ENCODE results near the gene ITGB5.

Gene ITGB5

GRCh38 chr3:124895756-124896155 lies 8.6 kb upstream of the ITGB5 start:
- no peak for DNase-seq

DNA sequence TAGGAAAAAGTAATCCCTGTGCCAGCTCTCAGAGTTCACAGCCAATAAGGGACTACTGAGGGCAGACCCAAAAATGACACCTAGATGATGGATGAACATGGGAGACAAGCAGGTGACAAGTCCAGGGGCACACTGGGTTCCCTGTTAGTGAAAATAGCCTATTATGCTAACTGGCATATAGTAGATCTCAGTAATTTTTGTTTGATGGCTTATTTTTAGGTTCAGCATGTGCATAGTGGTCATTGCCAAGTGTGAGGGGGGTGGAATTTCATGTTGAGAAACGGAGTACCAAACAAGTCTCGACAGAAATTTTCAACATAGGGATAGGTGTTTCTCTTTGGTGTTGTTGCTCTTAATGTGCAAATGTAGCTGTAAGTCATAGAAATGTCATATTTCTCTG lies 6.4 kb upstream of the ITGB5 start:
- no peak for DNase-seq

DNA sequence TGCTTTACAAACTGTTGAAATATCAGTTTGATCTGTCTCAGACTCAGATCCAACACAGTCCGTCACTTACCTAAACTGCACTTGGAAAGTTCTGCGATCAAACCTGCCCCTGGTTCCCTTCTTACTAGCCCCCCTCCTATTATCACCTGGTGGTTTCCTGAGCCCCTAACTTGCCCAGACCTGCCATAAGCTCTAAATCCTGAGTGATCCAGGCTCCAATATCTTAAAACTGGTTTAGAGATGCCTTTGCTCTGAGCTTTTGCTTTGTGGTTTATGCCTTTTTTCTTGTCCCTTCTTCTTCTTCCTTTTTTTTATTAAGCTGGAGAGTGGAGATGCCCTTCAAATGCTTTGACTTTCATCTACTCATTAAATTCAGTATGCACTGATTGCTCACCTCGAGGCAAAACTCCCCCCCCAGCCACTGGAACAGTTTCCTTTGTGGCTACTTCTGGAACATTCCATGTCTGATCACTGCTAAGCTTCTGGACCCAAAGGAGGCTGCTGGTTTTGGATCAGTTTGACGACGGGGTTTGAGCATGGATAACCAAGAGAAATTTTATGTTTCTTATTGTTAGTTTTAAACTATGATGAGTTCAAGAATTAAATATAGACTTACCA lies 3.5 kb upstream of the ITGB5 start:
- no peak for DNase-seq

- no peak for DNase-seq
Measured at GRCh38 chr3:124888482-124889441, 1.6 kb upstream of the ITGB5 start.

GRCh38 chr3:124887932-124888298 lies 750 bp upstream of the ITGB5 start:
- no peak for DNase-seq

DNA sequence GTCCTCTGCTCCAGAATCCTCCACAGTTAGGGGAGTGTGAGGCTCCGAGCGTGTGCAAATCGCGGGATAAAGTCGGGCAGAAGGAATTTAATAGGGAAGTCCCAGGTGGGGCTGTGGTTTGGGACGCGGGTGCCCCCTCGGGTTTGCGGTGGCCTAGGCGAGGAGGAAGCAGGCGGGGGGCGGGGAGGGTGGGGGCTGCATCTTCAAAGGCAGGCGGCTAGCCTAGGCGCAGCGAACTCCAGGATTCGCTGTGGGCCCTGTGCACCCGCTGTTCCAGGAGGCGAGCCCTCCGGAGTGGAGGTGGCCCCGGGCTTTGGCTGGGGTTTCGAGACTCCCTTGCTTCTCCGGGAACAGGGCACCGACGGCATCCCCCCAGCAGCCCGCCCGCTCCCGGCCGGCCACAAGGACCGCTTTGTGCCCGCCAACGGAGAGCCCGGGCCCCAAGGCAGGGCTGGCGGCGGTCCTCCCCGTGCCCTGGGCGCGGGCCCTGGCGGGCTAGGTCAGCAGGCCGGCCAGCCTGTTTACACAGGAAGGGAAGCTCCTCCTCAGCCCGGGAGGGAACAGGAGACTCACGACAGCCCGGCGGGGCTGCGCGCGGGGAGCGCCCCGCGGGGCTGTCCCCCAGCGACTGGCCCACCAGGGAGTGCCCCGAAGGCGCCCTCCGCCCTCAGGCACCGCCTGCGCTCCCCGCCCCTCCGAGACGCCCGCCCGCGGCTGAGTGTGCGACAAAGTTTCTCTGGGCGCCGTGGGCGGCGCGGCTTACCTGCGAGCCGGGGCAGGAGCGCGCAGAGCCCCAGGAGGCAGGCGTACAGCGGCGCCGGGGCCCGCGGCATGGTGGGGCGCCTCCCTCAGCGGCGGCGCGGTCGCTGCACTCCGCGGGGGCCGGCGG lies 753 bp downstream of the ITGB5 start:
- DNase-seq, result peak; percentile 78

DNA sequence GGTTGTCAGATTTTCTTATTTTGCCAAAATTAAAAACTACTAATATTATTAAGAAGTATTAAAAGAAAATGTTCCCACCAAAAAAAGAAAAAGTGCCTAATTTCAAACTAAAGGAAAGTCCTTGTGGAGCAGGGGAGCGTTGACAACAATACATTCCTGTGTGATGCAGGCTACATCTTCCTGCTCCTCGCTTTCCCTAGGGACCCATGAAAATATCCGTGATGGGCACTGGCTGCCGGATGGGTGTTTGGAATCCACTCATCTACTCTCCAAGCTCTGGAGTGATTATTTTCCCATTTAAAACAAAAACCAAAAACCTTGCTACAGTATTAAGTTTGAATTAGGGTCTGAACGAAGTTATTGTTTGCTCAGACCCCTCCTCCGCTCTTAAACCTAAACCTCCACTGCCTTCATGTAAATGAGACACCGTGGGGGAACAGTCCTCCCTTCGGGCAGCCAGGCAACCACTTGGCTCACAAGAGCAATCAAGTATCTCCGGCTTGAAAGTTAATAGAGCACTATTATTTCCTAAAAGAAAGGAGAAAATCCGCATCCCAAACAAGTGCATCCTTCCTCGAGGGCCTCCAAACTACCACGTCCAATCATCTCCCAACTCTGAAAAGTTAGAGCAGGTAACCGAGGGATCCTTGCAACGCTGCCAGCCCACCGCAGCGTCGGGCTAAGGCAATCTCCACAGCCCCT lies 1.5 kb downstream of the ITGB5 start:
- DNase-seq, result no peak

GRCh38 chr3:124884474-124885101 lies 2.6 kb downstream of the ITGB5 start:
- no peak for DNase-seq

DNA sequence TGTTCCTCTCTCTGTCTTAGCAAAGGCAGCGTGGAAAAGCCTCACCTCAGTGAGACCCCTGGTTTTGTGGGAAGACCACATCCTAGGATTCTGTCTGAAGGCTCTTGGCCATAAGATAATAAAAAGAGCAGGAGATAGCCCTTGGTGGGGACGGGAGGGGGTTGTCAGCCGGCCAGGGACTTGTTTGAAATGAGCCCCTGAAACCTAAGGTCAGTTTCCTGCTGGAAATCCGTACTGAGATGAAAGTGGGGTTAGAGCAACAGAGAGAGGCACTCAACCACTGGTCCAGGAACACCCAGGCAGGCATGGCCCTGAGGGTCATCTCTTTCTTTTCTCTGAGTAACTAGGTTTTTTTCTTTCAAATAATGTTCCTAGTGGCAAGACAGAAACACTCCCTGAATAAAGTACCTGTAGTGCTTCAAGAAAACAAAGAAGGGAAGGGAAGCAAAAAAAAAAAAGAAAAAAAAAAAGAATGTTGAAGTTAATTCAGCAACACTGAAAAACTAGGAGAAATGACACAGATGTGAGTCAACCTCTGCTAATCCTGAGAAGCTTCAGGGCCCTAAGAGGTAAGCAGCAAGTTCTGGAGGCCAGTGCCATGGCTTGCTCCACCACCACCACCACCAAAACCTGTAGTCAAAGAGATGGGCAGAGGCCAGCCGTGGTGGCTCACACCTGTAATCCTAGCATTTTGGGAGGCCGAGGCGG lies 3.2 kb downstream of the ITGB5 start:
- no peak for DNase-seq

- peak; percentile 29 for DNase-seq
Measured at GRCh38 chr3:124882816-124883747, 4.1 kb downstream of the ITGB5 start.

GRCh38 chr3:124881976-124882697 lies 5.0 kb downstream of the ITGB5 start:
- no peak for DNase-seq

DNA sequence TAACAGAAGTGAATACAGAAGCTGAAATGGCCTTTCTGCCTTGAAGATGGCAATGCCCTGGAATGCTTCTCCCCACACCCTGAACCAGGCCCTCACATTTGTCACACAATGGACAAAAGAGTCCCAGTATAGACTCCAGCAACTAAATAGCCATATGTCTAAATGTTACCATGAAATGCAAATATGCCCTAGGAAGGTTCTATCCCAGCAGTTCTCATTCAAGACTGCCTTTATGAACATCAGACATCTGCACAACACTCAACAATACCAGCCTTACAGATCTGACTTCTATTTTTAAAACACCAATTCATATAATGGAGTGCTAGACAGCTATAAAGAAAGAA lies 7.9 kb downstream of the ITGB5 start:
- no peak for DNase-seq

GRCh38 chr3:124878561-124879336 lies 8.4 kb downstream of the ITGB5 start:
- no peak for DNase-seq

GRCh38 chr3:124877674-124878073 lies 9.5 kb downstream of the ITGB5 start:
- no peak for DNase-seq

DNA sequence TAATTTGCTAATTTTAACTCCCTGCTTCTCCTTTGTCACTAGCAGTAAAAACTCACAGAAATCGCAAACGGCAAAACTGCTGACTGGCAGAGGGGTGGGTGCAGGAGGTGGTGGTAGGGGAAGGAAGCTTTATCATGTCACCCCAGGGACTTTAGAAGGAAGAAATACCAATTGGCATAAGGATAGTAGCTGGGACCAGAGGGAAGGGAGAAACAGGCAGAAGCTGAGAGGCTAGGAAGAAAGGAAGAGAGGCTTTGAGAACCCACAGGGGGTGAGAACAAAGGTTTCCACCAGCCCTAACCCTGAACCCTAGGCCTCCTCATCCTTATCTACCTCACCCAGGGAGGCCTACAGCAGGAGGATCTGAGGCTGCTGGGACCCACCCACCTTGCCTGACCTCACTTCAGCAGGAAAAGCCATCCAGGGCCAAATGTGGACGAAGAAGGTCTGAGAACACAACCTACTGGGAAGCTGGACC lies 10.7 kb downstream of the ITGB5 start:
- no peak for DNase-seq

GRCh38 chr3:124873226-124873625 lies 13.9 kb downstream of the ITGB5 start:
- no peak for DNase-seq

GRCh38 chr3:124867511-124867910 lies 19.7 kb downstream of the ITGB5 start:
- DNase-seq, result no peak

DNA sequence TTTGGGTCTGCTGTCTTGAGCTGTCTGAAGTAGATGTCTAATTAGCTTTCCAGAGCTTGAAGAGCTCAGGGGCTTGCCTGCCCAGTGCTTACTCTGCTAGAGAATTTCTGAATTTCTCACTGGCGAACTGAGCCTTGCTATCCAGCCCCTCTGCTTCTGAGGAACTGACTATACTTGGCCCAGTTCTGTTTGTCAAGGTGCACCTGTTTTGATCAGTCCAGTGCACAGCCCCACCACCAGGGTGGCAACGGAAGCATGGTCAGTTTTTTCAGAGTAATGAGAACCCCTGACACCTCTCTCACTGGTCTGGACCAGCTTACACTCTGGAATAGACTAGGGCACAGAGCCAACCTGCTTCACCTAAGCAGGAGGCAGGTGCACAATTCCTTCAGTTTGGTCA lies 25.2 kb downstream of the ITGB5 start:
- DNase-seq, result no peak

- no peak for DNase-seq
Measured at GRCh38 chr3:124861041-124861440, 26.1 kb downstream of the ITGB5 start.

Data from eye (tissue), 1 donor.